Effector memory CD4-positive, alpha-beta T cell (primary cell): ENCODE measurements around the gene TUBGCP6.

Source experiments
- DNase-seq, 3 donors: peaks; one replicate each; pipeline ENCODE4 v3.0.0-alpha.2; 2020
- H3K27ac ChIP-seq: 2 replicates; pipeline ENCODE4 v1.7.0; 2013; ENCODE audit warnings: mild to moderate bottlenecking, low read length, moderate library complexity; ENCODE audit not compliant: insufficient read depth, poor library complexity, severe bottlenecking
- H3K27me3 ChIP-seq: replicated peaks from 2 replicates; pipeline ENCODE4 v1.7.0; 2013; ENCODE audit warnings: mild to moderate bottlenecking, low read length; ENCODE audit not compliant: insufficient read depth, control insufficient read depth, poor library complexity, severe bottlenecking
- H3K36me3 ChIP-seq: 2 replicates; pipeline ENCODE4 v1.7.0; 2013; ENCODE audit warnings: mild to moderate bottlenecking, low read length, moderate library complexity; ENCODE audit not compliant: control insufficient read depth, insufficient read depth
- H3K4me1 ChIP-seq: 2 replicates; pipeline ENCODE4 v1.7.0; 2013; ENCODE audit warnings: low read length, mild to moderate bottlenecking; ENCODE audit not compliant: control insufficient read depth, insufficient read depth, poor library complexity, severe bottlenecking
- H3K4me3 ChIP-seq: 2 replicates; pipeline ENCODE4 v1.7.0; 2013; ENCODE audit warnings: low read length, low read depth, mild to moderate bottlenecking; ENCODE audit not compliant: insufficient read depth, poor library complexity, severe bottlenecking
- H3K9me3 ChIP-seq: 2 replicates; pipeline ENCODE4 v1.7.0; 2013; ENCODE audit warnings: mild to moderate bottlenecking, low read length, moderate library complexity; ENCODE audit not compliant: control insufficient read depth

Gene TUBGCP6

GRCh38 chr22:50179937-50180726, 64.7 kb downstream of the TUBGCP6 start:
- no peak overlapping the region for H3K27ac ChIP-seq
- H3K36me3 ChIP-seq, result no peaks in the 10 kb centered on the region
- H3K9me3 ChIP-seq, result no peaks in the 10 kb centered on the region
- H3K27me3 ChIP-seq, result no peaks in the 10 kb centered on the region
- DNase-seq, result no peak
- H3K4me3 ChIP-seq, result no peak overlapping the region
- peaks cover 2% of the 10 kb centered on the region for H3K4me1 ChIP-seq

- DNase-seq, result no peak
- Histone ChIP-seq H3K36me3 (no peaks in the 10 kb centered on the region), H3K27ac (no peak overlapping the region), H3K4me1 (no peaks in the 10 kb centered on the region), H3K4me3 (no peak overlapping the region), H3K9me3 (no peaks in the 10 kb centered on the region), H3K27me3 (no peaks in the 10 kb centered on the region)
Measured at GRCh38 chr22:50178871-50179869, 65.7 kb downstream of the TUBGCP6 start.

- no peak for DNase-seq
- Histone ChIP-seq H3K36me3 (no peaks in the 10 kb centered on the region), H3K27ac (no peak overlapping the region), H3K27me3 (no peaks in the 10 kb centered on the region), H3K4me3 (no peak overlapping the region), H3K4me1 (no peaks in the 10 kb centered on the region), H3K9me3 (no peaks in the 10 kb centered on the region)
Measured at GRCh38 chr22:50178471-50178864, 66.4 kb downstream of the TUBGCP6 start.

GRCh38 chr22:50177537-50178470, 67.0 kb downstream of the TUBGCP6 start:
- no peaks in the 10 kb centered on the region for H3K27me3 ChIP-seq
- no peak overlapping the region for H3K4me3 ChIP-seq
- H3K36me3 ChIP-seq, result no peaks in the 10 kb centered on the region
- no peaks in the 10 kb centered on the region for H3K4me1 ChIP-seq
- DNase-seq, result no peak
- H3K9me3 ChIP-seq, result no peaks in the 10 kb centered on the region
- no peak overlapping the region for H3K27ac ChIP-seq

- no peaks in the 10 kb centered on the region for H3K36me3 ChIP-seq
- no peaks in the 10 kb centered on the region for H3K4me1 ChIP-seq
- DNase-seq, result no peak
- H3K27ac ChIP-seq, result no peak overlapping the region
- no peak overlapping the region for H3K4me3 ChIP-seq
- H3K9me3 ChIP-seq, result no peaks in the 10 kb centered on the region
- peaks cover under 1% of the 10 kb centered on the region for H3K27me3 ChIP-seq
Measured at GRCh38 chr22:50176850-50177536, 67.8 kb downstream of the TUBGCP6 start.

- Histone ChIP-seq H3K4me3 (no peak overlapping the region), H3K27ac (no peak overlapping the region), H3K4me1 (no peaks in the 10 kb centered on the region), H3K9me3 (no peaks in the 10 kb centered on the region), H3K27me3 (peaks cover 8% of the 10 kb centered on the region), H3K36me3 (no peaks in the 10 kb centered on the region)
- no peak for DNase-seq
Measured at GRCh38 chr22:50175921-50176849, 68.6 kb downstream of the TUBGCP6 start.

GRCh38 chr22:50175191-50175461, 69.7 kb downstream of the TUBGCP6 start:
- Histone ChIP-seq H3K36me3 (no peaks in the 10 kb centered on the region), H3K27me3 (peaks cover 14% of the 10 kb centered on the region), H3K9me3 (no peaks in the 10 kb centered on the region), H3K27ac (no peak overlapping the region), H3K4me1 (no peaks in the 10 kb centered on the region), H3K4me3 (no peak overlapping the region)
- DNase-seq, result no peak

- DNase-seq, result no peak
- Histone ChIP-seq H3K9me3 (no peaks in the 10 kb centered on the region), H3K4me3 (no peak overlapping the region), H3K27ac (no peak overlapping the region), H3K27me3 (peaks cover 14% of the 10 kb centered on the region), H3K36me3 (no peaks in the 10 kb centered on the region), H3K4me1 (no peaks in the 10 kb centered on the region)
Measured at GRCh38 chr22:50174382-50175190, 70.2 kb downstream of the TUBGCP6 start.
